HEK293T (cell line): ENCODE data around the gene KIF21A.
A peak's percentile ranks its signal among the peaks of the same experiment; 100 is the strongest.

ENCODE experiments used
- CTCF ChIA-PET: fragments of 350-600 bp; formaldehyde crosslinking; extraction: SDS; loops from one replicate; lab custom pipeline; 2021; ENCODE audit warnings: antibody characterized with exemption, inconsistent platforms; lab: Yijun Ruan, JAX
- POLR2A ChIA-PET: fragments of 350-600 bp; formaldehyde crosslinking; extraction: SDS; loops from one replicate; lab custom pipeline; 2020; ENCODE audit warnings: antibody characterized with exemption, inconsistent platforms; lab: Yijun Ruan, JAX
- DNase-seq: peaks from one replicate; pipeline ENCODE4 v3.0.0; 2012; ENCODE audit warnings: mixed read lengths; ENCODE audit errors: extremely low spot score
- ARNT ChIP-seq: fragments of 450-650 bp; IDR thresholded peaks from 2 replicates; pipeline ENCODE4 v1.6.1; 2017; ENCODE audit warnings: mild to moderate bottlenecking
- BHLHE40 ChIP-seq: fragments of 450-650 bp; IDR thresholded peaks from 2 replicates; pipeline ENCODE4 v1.6.1; 2016; ENCODE audit warnings: mild to moderate bottlenecking, moderate library complexity, borderline replicate concordance
- CTBP1 ChIP-seq: fragments of 450-650 bp; IDR thresholded peaks from 2 replicates; pipeline ENCODE4 v1.6.1; 2016; ENCODE audit warnings: borderline replicate concordance
- ELF4 ChIP-seq: fragments of 450-650 bp; IDR thresholded peaks from 2 replicates; pipeline ENCODE4 v1.6.1; 2017; ENCODE audit warnings: antibody characterized with exemption
- FOXA1 ChIP-seq: fragments of 450-650 bp; IDR thresholded peaks from 2 replicates; pipeline ENCODE4 v1.6.1; 2016; ENCODE audit warnings: mild to moderate bottlenecking
- FOXK2 ChIP-seq: fragments of 450-650 bp; IDR thresholded peaks from 2 replicates; pipeline ENCODE4 v1.6.1; 2016; ENCODE audit warnings: mild to moderate bottlenecking
- FOXM1 ChIP-seq: fragments of 450-650 bp; IDR thresholded peaks from 2 replicates; pipeline ENCODE4 v1.6.1; 2017; ENCODE audit warnings: mild to moderate bottlenecking, borderline replicate concordance
- HDGF ChIP-seq: fragments of 450-650 bp; IDR thresholded peaks from 2 replicates; pipeline ENCODE4 v1.6.1; 2017; ENCODE audit warnings: antibody characterized with exemption, borderline replicate concordance
- L3MBTL2 ChIP-seq: fragments of 450-650 bp; conservative IDR thresholded peaks from 2 replicates; pipeline ENCODE4 v1.6.1; 2016; ENCODE audit warnings: mild to moderate bottlenecking
- LEF1 ChIP-seq: fragments of 450-650 bp; IDR thresholded peaks from 2 replicates; pipeline ENCODE4 v1.6.1; 2017; ENCODE audit warnings: mild to moderate bottlenecking, borderline replicate concordance
- NFRKB ChIP-seq: fragments of 450-650 bp; IDR thresholded peaks from 2 replicates; pipeline ENCODE4 v1.6.1; 2016; ENCODE audit warnings: mild to moderate bottlenecking, moderate library complexity
- SP1 ChIP-seq: fragments of 450-650 bp; IDR thresholded peaks from 2 replicates; pipeline ENCODE4 v1.6.1; 2017
- SUZ12 ChIP-seq: fragments of 450-650 bp; IDR thresholded peaks from 2 replicates; pipeline ENCODE4 v1.6.1; 2016; ENCODE audit warnings: mild to moderate bottlenecking
- TARDBP ChIP-seq: fragments of 450-650 bp; IDR thresholded peaks from 2 replicates; pipeline ENCODE4 v1.6.1; 2016
- ZNF384 ChIP-seq: fragments of 450-650 bp; IDR thresholded peaks from 2 replicates; pipeline ENCODE4 v1.6.1; 2016
- TF ChIP-seq, protein P1 (sequence below): fragments of 450-650 bp; IDR thresholded peaks from 2 replicates; pipeline ENCODE4 v1.6.1; 2016

The KIF21A gene

DNA sequence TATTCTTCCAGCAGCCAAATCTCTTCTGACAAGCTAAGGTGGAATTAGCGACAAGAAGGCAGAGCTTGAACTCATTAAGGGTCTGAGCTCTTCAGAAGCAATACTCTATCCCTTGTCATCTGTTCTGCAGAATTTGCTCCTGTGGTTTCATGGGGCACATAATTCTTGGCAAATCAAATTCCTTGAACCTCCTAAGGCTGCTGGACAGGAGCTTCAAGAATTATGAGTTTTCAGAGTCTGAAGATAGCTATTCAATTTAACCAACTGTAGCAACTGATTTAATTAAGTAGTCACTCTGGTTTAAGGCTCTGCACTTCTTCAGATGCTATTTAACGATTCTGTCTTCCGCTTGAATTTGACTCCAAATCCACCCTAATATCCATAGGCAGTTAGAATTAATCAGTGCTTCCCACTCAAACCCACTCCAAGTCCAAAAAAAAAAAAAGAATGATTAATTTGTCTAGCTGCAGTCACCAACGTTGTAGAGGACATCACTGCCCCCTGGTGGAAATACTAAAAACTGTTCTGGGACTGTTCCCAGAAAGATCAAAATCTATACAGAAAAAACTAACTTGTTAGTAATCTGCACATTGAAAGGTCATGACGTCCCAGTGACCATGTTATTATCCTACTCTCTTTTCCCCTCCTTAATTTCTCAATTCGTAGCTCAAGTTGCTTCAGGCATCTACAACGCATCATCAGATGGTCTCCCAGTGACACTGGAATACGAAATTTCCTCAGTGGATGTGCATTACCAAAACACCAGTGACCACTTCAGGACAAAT, 169.9 kb downstream of the KIF21A start:
- ChIA-PET POLR2A (interaction anchor here (1.6 kb wide), 1 partner anchor 368 kb away, joined by 4 read pairs; no protein-coding TSS in a partner anchor), CTCF (interaction anchor here (0.5 to 2.5 kb wide), 9 partner anchors 19 to 1164 kb away, joined by 3 to 12 read pairs (median 3); partner anchors contain the start of gene CPNE8)
- TF ChIP-seq, protein P1, sequence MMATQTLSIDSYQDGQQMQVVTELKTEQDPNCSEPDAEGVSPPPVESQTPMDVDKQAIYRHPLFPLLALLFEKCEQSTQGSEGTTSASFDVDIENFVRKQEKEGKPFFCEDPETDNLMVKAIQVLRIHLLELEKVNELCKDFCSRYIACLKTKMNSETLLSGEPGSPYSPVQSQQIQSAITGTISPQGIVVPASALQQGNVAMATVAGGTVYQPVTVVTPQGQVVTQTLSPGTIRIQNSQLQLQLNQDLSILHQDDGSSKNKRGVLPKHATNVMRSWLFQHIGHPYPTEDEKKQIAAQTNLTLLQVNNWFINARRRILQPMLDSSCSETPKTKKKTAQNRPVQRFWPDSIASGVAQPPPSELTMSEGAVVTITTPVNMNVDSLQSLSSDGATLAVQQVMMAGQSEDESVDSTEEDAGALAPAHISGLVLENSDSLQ = peak; percentile 63
- peak; percentile 92 for TF ChIP-seq ZNF384
- TF ChIP-seq FOXM1 = no peak
- DNase-seq = peak; percentile 39

DNA sequence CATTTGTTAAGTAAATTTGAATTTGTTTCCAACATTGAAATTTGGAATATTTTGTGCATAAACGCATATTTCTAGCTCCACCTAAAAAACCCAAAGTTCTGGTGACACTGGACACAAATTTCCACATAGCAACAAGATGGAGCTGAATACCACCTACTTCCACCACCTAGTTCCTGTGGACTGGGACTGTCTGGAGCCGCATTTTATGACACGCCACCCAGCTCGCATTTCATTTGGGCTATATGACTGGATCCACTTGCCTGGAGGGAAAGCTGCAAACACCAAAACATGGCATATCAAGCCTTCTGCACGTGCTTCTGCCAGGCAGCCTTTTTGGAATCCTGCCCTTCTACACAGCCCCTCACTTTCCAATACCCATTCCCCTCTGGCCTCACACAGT, 173.4 kb downstream of the KIF21A start:
- TF ChIP-seq ZNF384 (no peak), TARDBP (no peak), FOXM1 (no peak)
- POLR2A ChIA-PET = no interaction called here
- DNase-seq = no peak
- CTCF ChIA-PET = no interaction called here

DNA sequence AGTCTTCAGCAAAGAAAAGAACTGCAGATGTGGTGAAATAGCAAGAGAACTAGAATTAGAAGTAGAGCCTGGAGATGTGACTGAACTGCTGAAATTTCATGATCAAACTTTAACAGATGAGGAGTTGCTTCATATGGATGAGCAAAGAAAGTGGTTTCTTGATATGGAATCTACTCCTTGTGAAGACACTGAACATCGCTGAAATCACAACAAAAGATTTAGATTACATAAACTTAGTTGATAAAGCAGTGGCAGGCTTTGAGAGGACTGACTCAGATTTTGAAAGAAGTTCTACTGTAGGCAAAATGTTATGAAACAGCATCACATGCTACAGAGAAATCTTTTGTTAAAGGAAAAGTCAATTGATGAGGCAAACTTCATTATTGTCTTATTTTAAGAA, 175.0 kb downstream of the KIF21A start:
- TF ChIP-seq LEF1 (no peak), SUZ12 (no peak), SP1 (no peak), FOXM1 (no peak), NFRKB (no peak), TARDBP (no peak), BHLHE40 (no peak), CTBP1 (no peak), ELF4 (no peak), ZNF384 (no peak), FOXK2 (no peak), ARNT (no peak), L3MBTL2 (no peak), FOXA1 (no peak), HDGF (no peak)
- TF ChIP-seq, protein P1 = no peak
- CTCF ChIA-PET = no interaction called here
- POLR2A ChIA-PET = no interaction called here
- no peak for DNase-seq

DNA sequence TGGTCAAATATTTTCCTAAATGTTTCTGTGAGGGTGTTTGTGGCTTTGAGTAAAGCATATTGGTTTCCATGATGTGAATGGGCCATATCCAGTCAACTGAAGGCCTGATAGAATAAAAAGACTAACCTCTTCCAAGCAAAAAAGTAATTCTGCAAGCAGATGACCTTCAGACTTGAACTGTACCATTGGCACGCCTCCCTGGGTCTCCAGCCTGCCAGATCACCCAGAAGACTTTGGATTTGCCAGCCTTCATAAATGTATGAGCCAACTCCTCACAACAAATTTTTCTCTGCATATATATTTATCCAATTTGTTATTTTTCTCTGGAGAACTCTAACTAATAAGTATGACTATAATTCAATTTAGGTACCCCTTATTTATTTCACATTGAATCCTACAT, 190.3 kb downstream of the KIF21A start:
- TF ChIP-seq FOXM1 (no peak), ZNF384 (no peak), HDGF (no peak), ARNT (no peak), NFRKB (no peak), LEF1 (no peak), L3MBTL2 (no peak), TARDBP (no peak), ELF4 (no peak), BHLHE40 (no peak), CTBP1 (no peak), FOXK2 (no peak), SUZ12 (no peak)
- TF ChIP-seq, protein P1 = no peak
- POLR2A ChIA-PET = no interaction called here
- CTCF ChIA-PET = no interaction called here
- DNase-seq = no peak
